DND-41 (cell line): Measurements from ENCODE around the gene ANKRD55.

Experiments used
- ATAC-seq: fragments of 200-7000 bp; cut with Tn5 transposase; 3 replicates; pipeline ENCODE4 v1.9.1; 2021; ENCODE audit warnings: low read depth; ENCODE audit not compliant: insufficient read depth
- DNase-seq: peaks from one replicate; pipeline ENCODE4 v3.0.0-alpha.2; 2020
- H2AFZ ChIP-seq: 2 replicates; pipeline ENCODE4 v1.6.0; 2012; ENCODE audit warnings: low read depth, low read length
- H3K27ac ChIP-seq: 2 replicates; pipeline ENCODE4 v1.5.1; 2012; ENCODE audit warnings: low read length, inconsistent platforms
- H3K27me3 ChIP-seq: fragments of 200-600 bp; sonication (generic); 2 replicates; pipeline ENCODE4 v1.6.0; 2012; ENCODE audit warnings: low read length, mild to moderate bottlenecking, inconsistent platforms; ENCODE audit not compliant: insufficient read depth, poor library complexity
- H3K36me3 ChIP-seq: 2 replicates; pipeline ENCODE4 v1.5.1; 2012; ENCODE audit warnings: low read length, inconsistent platforms; ENCODE audit not compliant: insufficient read depth
- H3K4me1 ChIP-seq: 2 replicates; pipeline ENCODE4 v1.5.1; 2012; ENCODE audit warnings: mild to moderate bottlenecking, low read length; ENCODE audit not compliant: insufficient read depth
- H3K4me2 ChIP-seq: 2 replicates; pipeline ENCODE4 v1.6.0; 2012; ENCODE audit warnings: mild to moderate bottlenecking, moderate library complexity, low read length, inconsistent platforms; ENCODE audit not compliant: insufficient read depth
- H3K4me3 ChIP-seq, 2 experiments: fragments of 200-600 bp in 1 of 2; shearing (Covaris generic) in 1 of 2; 2 replicates each; pipeline ENCODE4 v1.5.1; 2012 to 2016; ENCODE audit warnings: inconsistent platforms in 2 of 2, low read length in 2 of 2, mild to moderate bottlenecking in 2 of 2, low read depth in 1 of 2, moderate library complexity in 1 of 2
- H3K79me2 ChIP-seq: 2 replicates; pipeline ENCODE4 v1.6.0; 2012; ENCODE audit warnings: low read length, inconsistent platforms; ENCODE audit not compliant: insufficient read depth
- H3K9ac ChIP-seq: 2 replicates; pipeline ENCODE4 v1.6.0; 2012; ENCODE audit warnings: low read depth, mild to moderate bottlenecking, inconsistent platforms, low read length, moderate library complexity
- H3K9me3 ChIP-seq: 2 replicates; pipeline ENCODE4 v1.5.1; 2012; ENCODE audit warnings: low read length, moderate library complexity, mild to moderate bottlenecking, inconsistent platforms; ENCODE audit not compliant: insufficient read depth, severe bottlenecking
- H4K20me1 ChIP-seq: 2 replicates; pipeline ENCODE4 v1.6.0; 2012; ENCODE audit warnings: low read length; ENCODE audit not compliant: insufficient read depth
- CTCF ChIP-seq: IDR thresholded peaks from 2 replicates; pipeline ENCODE4 v1.5.1; 2012; ENCODE audit warnings: borderline replicate concordance, low read length, moderate library complexity, mild to moderate bottlenecking; ENCODE audit not compliant: poor library complexity, severe bottlenecking; ENCODE audit errors: extremely low read depth
- EZH2 ChIP-seq: IDR thresholded peaks from 3 replicates; pipeline ENCODE4 v1.6.1; 2012; ENCODE audit warnings: borderline replicate concordance, low read depth, mild to moderate bottlenecking, moderate library complexity, low read length, inconsistent platforms; ENCODE audit not compliant: severe bottlenecking

Gene ANKRD55

DNA sequence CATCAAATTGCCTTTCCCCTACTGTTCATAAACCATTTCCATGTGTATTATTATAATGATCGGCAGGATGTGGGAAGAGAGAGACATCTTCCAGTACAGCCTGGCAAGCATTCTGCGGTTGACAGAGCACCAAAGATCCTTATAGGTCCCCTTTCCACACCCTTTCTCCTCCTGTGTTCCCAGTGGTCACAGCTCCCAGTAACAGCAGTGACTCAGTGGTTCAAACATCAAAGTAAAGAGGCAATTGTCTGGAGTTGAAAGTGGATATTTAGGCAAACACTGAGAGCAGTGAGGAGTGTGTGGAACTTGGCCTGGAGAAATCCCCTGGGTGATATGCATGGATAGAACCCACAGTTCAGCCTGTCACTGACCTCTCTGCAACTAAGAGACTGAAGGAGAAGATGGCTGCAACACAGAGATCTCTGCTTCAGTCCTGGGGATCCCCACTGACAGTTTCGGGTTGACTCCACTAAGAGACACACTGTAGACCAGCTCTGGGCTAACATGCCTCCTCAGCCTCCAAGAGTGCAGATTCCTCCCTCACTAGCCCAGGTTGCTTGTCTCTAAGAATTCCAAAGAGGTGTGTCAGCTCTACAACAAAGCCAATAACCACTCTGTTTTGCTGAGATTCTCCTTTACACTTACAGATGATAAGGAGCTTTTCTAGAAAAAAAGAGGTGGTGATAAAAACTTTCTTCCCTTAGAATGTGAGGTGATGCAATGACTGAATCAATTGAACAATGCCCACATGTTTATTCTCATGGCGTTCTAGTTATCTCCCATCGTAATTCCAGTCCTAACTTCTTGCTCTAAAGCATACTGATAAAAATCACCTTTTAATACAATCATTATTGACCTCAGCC, 143.9 kb downstream of the ANKRD55 start:
- H3K27ac ChIP-seq, result no peak overlapping the region
- no peak overlapping the region for H2AFZ ChIP-seq
- ATAC-seq (no peak), DNase-seq (no peak)
- no peaks in the 10 kb centered on the region for H3K27me3 ChIP-seq
- H3K9me3 ChIP-seq, result no peaks in the 10 kb centered on the region
- H3K4me1 ChIP-seq, result no peaks in the 10 kb centered on the region
- TF ChIP-seq CTCF, result no peak
- H4K20me1 ChIP-seq, result no peaks in the 10 kb centered on the region
- no peaks in the 10 kb centered on the region for H3K36me3 ChIP-seq
- no peak overlapping the region for H3K4me2 ChIP-seq
- H3K79me2 ChIP-seq, result no peaks in the 10 kb centered on the region
- H3K9ac ChIP-seq, result no peak overlapping the region
- no peak overlapping the region for H3K4me3 ChIP-seq

GRCh38 chr5:56088431-56088949, 144.6 kb downstream of the ANKRD55 start:
- no peaks in the 10 kb centered on the region for H3K27me3 ChIP-seq
- no peak overlapping the region for H3K27ac ChIP-seq
- no peak overlapping the region for H3K4me2 ChIP-seq
- H3K36me3 ChIP-seq, result no peaks in the 10 kb centered on the region
- H3K9ac ChIP-seq, result no peak overlapping the region
- H3K79me2 ChIP-seq, result no peaks in the 10 kb centered on the region
- no peak for TF ChIP-seq EZH2
- no peak for TF ChIP-seq CTCF
- no peaks in the 10 kb centered on the region for H3K9me3 ChIP-seq
- DNase-seq, result no peak
- no peaks in the 10 kb centered on the region for H3K4me1 ChIP-seq
- no peak overlapping the region for H2AFZ ChIP-seq
- H3K4me3 ChIP-seq, result no peak overlapping the region
- ATAC-seq, result no peak
- H4K20me1 ChIP-seq, result no peaks in the 10 kb centered on the region

GRCh38 chr5:56085193-56085592, 147.9 kb downstream of the ANKRD55 start:
- H3K4me2 ChIP-seq, result no peak overlapping the region
- H3K79me2 ChIP-seq, result no peaks in the 10 kb centered on the region
- no peak overlapping the region for H3K27ac ChIP-seq
- no peak overlapping the region for H3K9ac ChIP-seq
- H3K27me3 ChIP-seq, result no peaks in the 10 kb centered on the region
- no peak overlapping the region for H2AFZ ChIP-seq
- no peaks in the 10 kb centered on the region for H4K20me1 ChIP-seq
- H3K9me3 ChIP-seq, result no peaks in the 10 kb centered on the region
- no peak for TF ChIP-seq CTCF
- TF ChIP-seq EZH2, result no peak
- ATAC-seq (no peak), DNase-seq (no peak)
- no peaks in the 10 kb centered on the region for H3K4me1 ChIP-seq
- no peaks in the 10 kb centered on the region for H3K36me3 ChIP-seq
- H3K4me3 ChIP-seq, result no peak overlapping the region
